GM23248 (cell line): ENCODE data around the gene FBLN2.

ENCODE experiments used
- EZH2 ChIP-seq: fragments of 200-600 bp; sonication (generic); IDR thresholded peaks from 2 replicates; pipeline ENCODE4 v1.6.1; 2018; ENCODE audit warnings: antibody characterized with exemption, mild to moderate bottlenecking; ENCODE audit not compliant: insufficient read depth, poor library complexity, severe bottlenecking
- EZH2phosphoT487 ChIP-seq: fragments of 200-600 bp; sonication (generic); IDR thresholded peaks from 2 replicates; pipeline ENCODE4 v1.6.1; 2018; ENCODE audit warnings: antibody characterized with exemption, moderate library complexity, mild to moderate bottlenecking, low read depth; ENCODE audit not compliant: insufficient read depth

DNA sequence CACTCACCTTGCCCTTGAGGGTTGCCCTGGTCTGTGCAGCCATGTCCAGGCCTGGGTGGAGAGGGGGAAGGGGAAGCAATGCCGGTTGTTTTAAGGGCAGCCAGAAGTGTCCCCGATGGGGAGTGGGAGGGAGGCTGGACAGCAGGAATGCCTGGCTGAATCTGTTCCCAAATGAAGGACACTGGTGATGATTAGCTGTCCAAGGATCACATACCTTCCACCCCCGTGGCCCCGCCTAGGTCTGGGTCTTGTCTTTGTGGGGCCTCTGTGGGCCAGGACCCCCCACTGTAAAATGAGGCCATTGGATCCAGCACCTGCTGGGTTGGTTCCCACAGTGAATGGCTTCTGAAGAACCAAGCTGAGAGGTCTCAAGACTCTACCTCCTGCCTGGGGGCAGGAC is 71.4 kb downstream of the FBLN2 start:
- TF ChIP-seq EZH2, result no peak
- TF ChIP-seq EZH2phosphoT487, result no peak
